Thyroid gland (tissue), 4 donors: ENCODE measurements around the gene SPTA1. TPM values are rescaled to one million over a fixed set of nuclear protein-coding genes. Genes with fewer than 3 reads are reported as not detected.

Experiments
- DNase-seq, 2 donors: peaks; one replicate each; pipeline ENCODE4 v3.0.0-alpha.2; 2019
- H3K27ac ChIP-seq, 3 donors: fragments of 200-600 bp; sonication (generic); 1 replicate in 2 of 3; 2 replicates in 1 of 3; pipeline ENCODE4 v1.5.1; 2016 to 2019; ENCODE audit warnings: mild to moderate bottlenecking in 1 of 3, moderate library complexity in 1 of 3
- H3K27me3 ChIP-seq: fragments of 200-600 bp; sonication (generic); one replicate; pipeline ENCODE4 v1.5.1; 2019
- H3K36me3 ChIP-seq, 2 donors: fragments of 200-600 bp; sonication (generic); one replicate each; pipeline ENCODE4 v1.5.1; 2016 to 2019
- H3K4me1 ChIP-seq, 2 donors: fragments of 200-600 bp; sonication (generic); one replicate each; pipeline ENCODE4 v1.5.1; 2017 to 2019
- H3K4me3 ChIP-seq, 3 donors: fragments of 200-600 bp; sonication (generic); replicated peaks in 1 of 3; 1 replicate in 2 of 3; 2 replicates in 1 of 3; pipeline ENCODE4 v1.5.1; 2016; ENCODE audit warnings: mild to moderate bottlenecking in 1 of 3
- H3K9me3 ChIP-seq: fragments of 200-600 bp; sonication (generic); one replicate; pipeline ENCODE4 v1.5.1; 2017
- CTCF ChIP-seq, 6 experiments: fragments of 200-600 bp in 3 of 6; fragments of 450-650 bp in 3 of 6; sonication (generic) in 3 of 6; IDR thresholded peaks; one replicate each; pipeline ENCODE4 v1.5.1; 2016 to 2019; ENCODE audit warnings: antibody characterized with exemption in 6 of 6, mild to moderate bottlenecking in 2 of 6, inconsistent platforms in 1 of 6, moderate library complexity in 1 of 6
- POLR2A ChIP-seq, 2 donors: fragments of 450-650 bp; IDR thresholded peaks; one replicate each; pipeline ENCODE4 v1.6.1; 2017; ENCODE audit warnings: antibody characterized with exemption in 2 of 2, mild to moderate bottlenecking in 2 of 2, moderate library complexity in 1 of 2
- WGBS, 2 donors: methylation state at CpG; one replicate each; pipeline ENCODE4 v1.1.5; 2017; 5-methylcytosine and 5-hydroxymethylcytosine counted together
- intact Hi-C: fragments of 100-400 bp; cut with DNase I; formaldehyde crosslinking; loops from one replicate; pipeline ENCODE4 v1.15.1; 2023
- total RNA-seq, 4 donors: library from RNA; depleted of rRNA; stranded (reverse); fragments of >200 nt; gene quantifications; one replicate each; pipeline ENCODE4 v1.2.3, GENCODE V29; 2016

The SPTA1 gene
- total RNA-seq, result under 1 TPM in 2 of 4 donors, not detected in 2; 0.10 to 0.11 TPM

GRCh38 chr1:158686111-158687009 lies at the start of gene SPTA1:
SPTA1 (minus strand) TSS chr1:158686715; CDS start chr1:158686517, 198 bp downstream.
- no peak for DNase-seq
- TF ChIP-seq CTCF (IDR thresholded peaks at IDR 0.05) (no peak), POLR2A (IDR thresholded peaks at IDR 0.05) (no peak)
- intact Hi-C loops, result no loop called here
- no peak within 1 kb of the TSS for H3K27ac ChIP-seq
- no peaks in the 10 kb centered on the region for H3K36me3 ChIP-seq
- no peak within 1 kb of the TSS for H3K4me3 ChIP-seq
- H3K27me3 ChIP-seq, result no peaks in the 10 kb centered on the region
- no peaks in the 10 kb centered on the region for H3K4me1 ChIP-seq
- H3K9me3 ChIP-seq, result no peaks in the 10 kb centered on the region
- 73 to 74% methylated on average over 7 of the region's 7 CpGs for WGBS, 2 donors

GRCh38 chr1:158735848-158736247 lies 49.3 kb upstream of the SPTA1 start:
- DNase-seq, result no peak
- Histone ChIP-seq H3K36me3 (no peaks in the 10 kb centered on the region), H3K9me3 (no peaks in the 10 kb centered on the region), H3K4me1 (no peaks in the 10 kb centered on the region), H3K27ac (no peak overlapping the region), H3K27me3 (no peaks in the 10 kb centered on the region), H3K4me3 (no peak overlapping the region)
- intact Hi-C loops, result no loop called here
- TF ChIP-seq CTCF (IDR thresholded peaks at IDR 0.05) (no peak), POLR2A (IDR thresholded peaks at IDR 0.05) (no peak)

- H3K36me3 ChIP-seq, result no peaks in the 10 kb centered on the region
- TF ChIP-seq POLR2A (IDR thresholded peaks at IDR 0.05), result no peak
- no peak for TF ChIP-seq CTCF (IDR thresholded peaks at IDR 0.05)
- WGBS, 2 donors, result 61 to 64% methylated on average over 2 of the region's 2 CpGs
- H3K4me3 ChIP-seq, result no peak overlapping the region
- H3K27ac ChIP-seq, result no peak overlapping the region
- H3K9me3 ChIP-seq, result no peaks in the 10 kb centered on the region
- no peak for DNase-seq
- intact Hi-C loops, result no loop called here
- no peaks in the 10 kb centered on the region for H3K27me3 ChIP-seq
- H3K4me1 ChIP-seq, result no peaks in the 10 kb centered on the region
Measured at GRCh38 chr1:158732524-158732923, 46.0 kb upstream of the SPTA1 start.

GRCh38 chr1:158731707-158732106 lies 45.2 kb upstream of the SPTA1 start:
- H3K27ac ChIP-seq, result no peak overlapping the region
- no peaks in the 10 kb centered on the region for H3K9me3 ChIP-seq
- TF ChIP-seq POLR2A (IDR thresholded peaks at IDR 0.05) (no peak), CTCF (IDR thresholded peaks at IDR 0.05) (no peak)
- DNase-seq, result no peak
- no peaks in the 10 kb centered on the region for H3K4me1 ChIP-seq
- H3K36me3 ChIP-seq, result no peaks in the 10 kb centered on the region
- H3K4me3 ChIP-seq, result no peak overlapping the region
- intact Hi-C loops, result no loop called here
- H3K27me3 ChIP-seq, result no peaks in the 10 kb centered on the region
- WGBS, 2 donors, result 76 to 85% methylated on average over 4 of the region's 4 CpGs

GRCh38 chr1:158730453-158730852 lies 43.9 kb upstream of the SPTA1 start:
- 70 to 77% methylated on average over 4 of the region's 4 CpGs for WGBS, 2 donors
- intact Hi-C loops, result no loop called here
- Histone ChIP-seq H3K4me1 (no peaks in the 10 kb centered on the region), H3K36me3 (no peaks in the 10 kb centered on the region), H3K9me3 (no peaks in the 10 kb centered on the region), H3K27ac (no peak overlapping the region), H3K27me3 (no peaks in the 10 kb centered on the region), H3K4me3 (no peak overlapping the region)
- no peak for DNase-seq
- TF ChIP-seq POLR2A (IDR thresholded peaks at IDR 0.05), result no peak
- no peak for TF ChIP-seq CTCF (IDR thresholded peaks at IDR 0.05)
